GM23338 (cell line): ENCODE results near the gene PIK3CB. TPM values are rescaled to one million over a fixed set of nuclear protein-coding genes. Genes with fewer than 3 reads are reported as not detected.
A peak's percentile ranks its signal among the peaks of the same experiment; 100 is the strongest.

Experiments used
- ATAC-seq: fragments of 200-7000 bp; cut with Tn5 transposase; 3 replicates; pipeline ENCODE4 v1.9.1; 2020
- DNase-seq: peaks from one replicate; pipeline ENCODE4 v3.0.0-alpha.2; 2015; ENCODE audit warnings: low spot score
- H2AFZ ChIP-seq: fragments of 200-600 bp; sonication (generic); 2 replicates; pipeline ENCODE4 v1.8.0; 2016; ENCODE audit warnings: antibody characterized with exemption, mild to moderate bottlenecking, moderate library complexity
- H3F3A ChIP-seq: fragments of 200-600 bp; sonication (generic); replicated peaks from 2 replicates; pipeline ENCODE4 v1.8.0; 2017; ENCODE audit warnings: antibody characterized with exemption, mixed run types, low read depth
- H3K27ac ChIP-seq: fragments of 200-600 bp; sonication (generic); 2 replicates; pipeline ENCODE4 v1.6.1; 2016; ENCODE audit warnings: low read depth
- H3K27me3 ChIP-seq: fragments of 200-600 bp; sonication (generic); 2 replicates; pipeline ENCODE4 v1.8.0; 2016; ENCODE audit warnings: mild to moderate bottlenecking, mixed run types, moderate library complexity; ENCODE audit not compliant: insufficient read depth
- H3K36me3 ChIP-seq: fragments of 200-600 bp; sonication (generic); 2 replicates; pipeline ENCODE4 v1.8.0; 2016; ENCODE audit warnings: mild to moderate bottlenecking; ENCODE audit not compliant: insufficient read depth
- H3K4me1 ChIP-seq: fragments of 200-600 bp; sonication (generic); 2 replicates; pipeline ENCODE4 v1.8.0; 2016; ENCODE audit warnings: mild to moderate bottlenecking, moderate library complexity; ENCODE audit not compliant: insufficient read depth
- H3K4me2 ChIP-seq: fragments of 200-600 bp; sonication (generic); 2 replicates; pipeline ENCODE4 v1.7.1; 2017; ENCODE audit warnings: mixed run types
- H3K4me3 ChIP-seq: fragments of 200-600 bp; sonication (generic); 2 replicates; pipeline ENCODE4 v1.6.1; 2016; ENCODE audit warnings: mixed run types
- H3K79me2 ChIP-seq: fragments of 200-600 bp; sonication (generic); replicated peaks from 2 replicates; pipeline ENCODE4 v1.8.0; 2017; ENCODE audit warnings: mild to moderate bottlenecking; ENCODE audit not compliant: insufficient read depth
- H3K9me2 ChIP-seq: fragments of 200-600 bp; sonication (generic); 2 replicates; pipeline ENCODE4 v1.8.0; 2017; ENCODE audit not compliant: insufficient read depth
- H4K20me1 ChIP-seq: fragments of 200-600 bp; sonication (generic); replicated peaks from 2 replicates; pipeline ENCODE4 v1.8.0; 2017; ENCODE audit warnings: mild to moderate bottlenecking; ENCODE audit not compliant: insufficient read depth
- H3K27ac Mint-ChIP-seq: 2 replicates; pipeline ENCODE4 v1.8.0; 2020; ENCODE audit warnings: inconsistent platforms, mild to moderate bottlenecking, moderate library complexity, mixed read lengths
- H3K27me3 Mint-ChIP-seq: 3 replicates; pipeline ENCODE4 v1.8.0; 2022; ENCODE audit warnings: low read depth, mild to moderate bottlenecking, moderate library complexity, mixed read lengths, inconsistent platforms; ENCODE audit not compliant: insufficient read depth, poor library complexity
- H3K36me3 Mint-ChIP-seq: 3 replicates; pipeline ENCODE4 v1.8.0; 2021; ENCODE audit warnings: low read depth, mild to moderate bottlenecking, inconsistent platforms, moderate library complexity, mixed read lengths
- H3K4me1 Mint-ChIP-seq: 3 replicates; pipeline ENCODE4 v1.8.0; 2020; ENCODE audit warnings: mild to moderate bottlenecking, inconsistent platforms, mixed read lengths
- H3K4me3 Mint-ChIP-seq: 3 replicates; pipeline ENCODE4 v1.8.0; 2021; ENCODE audit warnings: moderate library complexity, mild to moderate bottlenecking, inconsistent platforms, mixed read lengths
- H3K9me3 Mint-ChIP-seq: 3 replicates; pipeline ENCODE4 v1.8.0; 2020; ENCODE audit warnings: moderate library complexity, mild to moderate bottlenecking, inconsistent platforms, mixed read lengths
- CREB1 ChIP-seq: fragments of 250-450 bp; sonication (Bioruptor Pico); IDR thresholded peaks from 2 replicates; pipeline ENCODE4 v1.5.0; 2020; ENCODE audit warnings: low read depth, mild to moderate bottlenecking, moderate library complexity
- EZH2phosphoT487 ChIP-seq: fragments of 200-600 bp; sonication (generic); IDR thresholded peaks from one replicate; pipeline ENCODE4 v1.8.1; 2018; ENCODE audit warnings: antibody characterized with exemption; ENCODE audit not compliant: unreplicated experiment
- JUNB ChIP-seq: IDR thresholded peaks from one replicate; pipeline ENCODE4 v1.6.1; 2016; ENCODE audit warnings: antibody characterized with exemption; ENCODE audit not compliant: unreplicated experiment
- NANOG ChIP-seq: IDR thresholded peaks from 2 replicates; pipeline ENCODE4 v1.6.1; 2016; ENCODE audit warnings: antibody characterized with exemption, borderline replicate concordance
- POLR2AphosphoS5 ChIP-seq: IDR thresholded peaks from 2 replicates; pipeline ENCODE4 v1.6.1; 2016; ENCODE audit warnings: antibody characterized with exemption, low read depth
- STAT1 ChIP-seq: IDR thresholded peaks from one replicate; pipeline ENCODE4 v1.6.1; 2016; ENCODE audit warnings: antibody characterized with exemption; ENCODE audit not compliant: unreplicated experiment
- ZNF114 ChIP-seq: fragments of 250-450 bp; sonication (Bioruptor Pico); IDR thresholded peaks from 2 replicates; pipeline ENCODE4 v1.5.0; 2020; ENCODE audit warnings: mild to moderate bottlenecking, moderate library complexity
- ZNF331 ChIP-seq: fragments of 250-450 bp; sonication (Bioruptor Pico); IDR thresholded peaks from 2 replicates; pipeline ENCODE4 v1.5.0; 2020; ENCODE audit warnings: low read depth, mild to moderate bottlenecking, moderate library complexity
- polyA plus RNA-seq: library from polyadenylated mRNA; unstranded; fragments of >200 nt; fragmentation: Nextera tagmentation; extraction: Ambion mirVana; gene quantifications from 2 replicates; pipeline ENCODE4 v1.2.1, GENCODE V29; 2016
- total RNA-seq: library from RNA; depleted of rRNA; stranded (reverse); fragments of >200 nt; shearing (Covaris generic); gene quantifications from 2 replicates; pipeline ENCODE4 v1.2.3, GENCODE V29; 2014
- TF ChIP-seq, protein P1 (sequence below): fragments of 250-450 bp; sonication (Bioruptor Pico); IDR thresholded peaks from 2 replicates; pipeline ENCODE4 v1.5.0; 2020; ENCODE audit warnings: mild to moderate bottlenecking, moderate library complexity
- TF ChIP-seq, protein P2 (sequence below): IDR thresholded peaks from one replicate; pipeline ENCODE4 v1.6.1; 2018; ENCODE audit warnings: antibody characterized with exemption; ENCODE audit not compliant: unreplicated experiment
- TF ChIP-seq, protein P3 (sequence below): IDR thresholded peaks from 2 replicates; pipeline ENCODE4 v1.6.1; 2016; ENCODE audit warnings: antibody characterized with exemption

The PIK3CB gene
- total and polyA plus RNA-seq, 2 experiments from 2014 or later: 13.3 to 32.4 TPM

DNA sequence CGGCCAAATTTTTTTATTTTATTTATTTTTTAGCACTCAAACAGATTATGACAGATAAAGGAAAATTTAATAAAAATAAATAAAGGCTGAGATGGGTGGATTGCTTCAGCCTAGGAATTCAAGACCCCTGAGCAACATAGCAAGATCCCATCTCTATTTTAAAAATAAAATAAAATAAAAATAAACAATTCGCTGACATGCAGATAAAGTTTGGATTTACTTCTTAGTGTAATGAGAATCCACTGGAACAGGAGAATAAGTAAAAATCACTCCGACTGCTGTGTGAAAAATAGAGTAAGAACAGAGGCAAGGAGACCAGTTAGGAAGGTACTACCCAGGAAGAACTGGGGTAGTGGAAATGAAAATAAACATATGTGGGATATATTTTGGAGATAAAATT is 5.6 kb downstream of the PIK3CB start:
- Mint-ChIP-seq H3K27me3 (peaks cover 2% of the 10 kb centered on the region), H3K4me3 (no peak overlapping the region)

DNA sequence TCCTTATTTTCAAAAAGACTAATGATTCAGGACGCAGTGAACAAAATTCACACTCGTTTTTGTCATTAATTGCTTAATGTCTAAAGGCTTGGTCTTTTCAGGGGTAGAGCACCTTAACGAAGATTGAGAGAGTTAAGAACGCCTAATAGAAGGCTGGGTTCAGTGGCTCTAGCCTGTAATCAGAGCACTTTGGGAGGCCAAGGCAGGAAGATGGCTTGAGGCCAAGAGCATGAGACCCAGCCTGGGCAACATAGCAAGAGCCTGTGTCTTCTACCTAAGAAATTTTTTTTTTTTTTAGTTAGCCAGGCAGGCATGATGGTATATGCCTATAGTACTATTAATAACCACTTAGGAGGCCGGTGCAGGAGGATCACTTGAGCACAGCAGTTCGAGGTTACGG is 7.5 kb downstream of the PIK3CB start:
- Histone ChIP-seq H3K27ac (no peak overlapping the region; the same call in 1 of the 2 replicates), H2AFZ (no peak overlapping the region), H4K20me1 (peaks cover 3% of the 10 kb centered on the region; the same call in 1 of the 2 replicates), H3K9me2 (no peaks in the 10 kb centered on the region), H3K27me3 (no peaks in the 10 kb centered on the region), H3F3A (peaks cover 5% of the 10 kb centered on the region), H3K4me3 (no peak overlapping the region), H3K4me1 (peaks cover 11% of the 10 kb centered on the region), H3K36me3 (no peaks in the 10 kb centered on the region), H3K4me2 (no peak overlapping the region), H3K79me2 (peaks cover 90% of the 10 kb centered on the region)
- Mint-ChIP-seq H3K9me3 (no peaks in the 10 kb centered on the region), H3K4me3 (no peak overlapping the region), H3K4me1 (peaks cover 16% of the 10 kb centered on the region), H3K27me3 (peaks cover 5% of the 10 kb centered on the region), H3K27ac (no peak overlapping the region), H3K36me3 (peaks cover 27% of the 10 kb centered on the region)
- DNase-seq: no peak
- no peak for ATAC-seq
- no peak for TF ChIP-seq STAT1
- TF ChIP-seq JUNB: no peak
- no peak for TF ChIP-seq ZNF331
- TF ChIP-seq CREB1 (CRISPR knock-in tag): no peak
- TF ChIP-seq, protein P1, sequence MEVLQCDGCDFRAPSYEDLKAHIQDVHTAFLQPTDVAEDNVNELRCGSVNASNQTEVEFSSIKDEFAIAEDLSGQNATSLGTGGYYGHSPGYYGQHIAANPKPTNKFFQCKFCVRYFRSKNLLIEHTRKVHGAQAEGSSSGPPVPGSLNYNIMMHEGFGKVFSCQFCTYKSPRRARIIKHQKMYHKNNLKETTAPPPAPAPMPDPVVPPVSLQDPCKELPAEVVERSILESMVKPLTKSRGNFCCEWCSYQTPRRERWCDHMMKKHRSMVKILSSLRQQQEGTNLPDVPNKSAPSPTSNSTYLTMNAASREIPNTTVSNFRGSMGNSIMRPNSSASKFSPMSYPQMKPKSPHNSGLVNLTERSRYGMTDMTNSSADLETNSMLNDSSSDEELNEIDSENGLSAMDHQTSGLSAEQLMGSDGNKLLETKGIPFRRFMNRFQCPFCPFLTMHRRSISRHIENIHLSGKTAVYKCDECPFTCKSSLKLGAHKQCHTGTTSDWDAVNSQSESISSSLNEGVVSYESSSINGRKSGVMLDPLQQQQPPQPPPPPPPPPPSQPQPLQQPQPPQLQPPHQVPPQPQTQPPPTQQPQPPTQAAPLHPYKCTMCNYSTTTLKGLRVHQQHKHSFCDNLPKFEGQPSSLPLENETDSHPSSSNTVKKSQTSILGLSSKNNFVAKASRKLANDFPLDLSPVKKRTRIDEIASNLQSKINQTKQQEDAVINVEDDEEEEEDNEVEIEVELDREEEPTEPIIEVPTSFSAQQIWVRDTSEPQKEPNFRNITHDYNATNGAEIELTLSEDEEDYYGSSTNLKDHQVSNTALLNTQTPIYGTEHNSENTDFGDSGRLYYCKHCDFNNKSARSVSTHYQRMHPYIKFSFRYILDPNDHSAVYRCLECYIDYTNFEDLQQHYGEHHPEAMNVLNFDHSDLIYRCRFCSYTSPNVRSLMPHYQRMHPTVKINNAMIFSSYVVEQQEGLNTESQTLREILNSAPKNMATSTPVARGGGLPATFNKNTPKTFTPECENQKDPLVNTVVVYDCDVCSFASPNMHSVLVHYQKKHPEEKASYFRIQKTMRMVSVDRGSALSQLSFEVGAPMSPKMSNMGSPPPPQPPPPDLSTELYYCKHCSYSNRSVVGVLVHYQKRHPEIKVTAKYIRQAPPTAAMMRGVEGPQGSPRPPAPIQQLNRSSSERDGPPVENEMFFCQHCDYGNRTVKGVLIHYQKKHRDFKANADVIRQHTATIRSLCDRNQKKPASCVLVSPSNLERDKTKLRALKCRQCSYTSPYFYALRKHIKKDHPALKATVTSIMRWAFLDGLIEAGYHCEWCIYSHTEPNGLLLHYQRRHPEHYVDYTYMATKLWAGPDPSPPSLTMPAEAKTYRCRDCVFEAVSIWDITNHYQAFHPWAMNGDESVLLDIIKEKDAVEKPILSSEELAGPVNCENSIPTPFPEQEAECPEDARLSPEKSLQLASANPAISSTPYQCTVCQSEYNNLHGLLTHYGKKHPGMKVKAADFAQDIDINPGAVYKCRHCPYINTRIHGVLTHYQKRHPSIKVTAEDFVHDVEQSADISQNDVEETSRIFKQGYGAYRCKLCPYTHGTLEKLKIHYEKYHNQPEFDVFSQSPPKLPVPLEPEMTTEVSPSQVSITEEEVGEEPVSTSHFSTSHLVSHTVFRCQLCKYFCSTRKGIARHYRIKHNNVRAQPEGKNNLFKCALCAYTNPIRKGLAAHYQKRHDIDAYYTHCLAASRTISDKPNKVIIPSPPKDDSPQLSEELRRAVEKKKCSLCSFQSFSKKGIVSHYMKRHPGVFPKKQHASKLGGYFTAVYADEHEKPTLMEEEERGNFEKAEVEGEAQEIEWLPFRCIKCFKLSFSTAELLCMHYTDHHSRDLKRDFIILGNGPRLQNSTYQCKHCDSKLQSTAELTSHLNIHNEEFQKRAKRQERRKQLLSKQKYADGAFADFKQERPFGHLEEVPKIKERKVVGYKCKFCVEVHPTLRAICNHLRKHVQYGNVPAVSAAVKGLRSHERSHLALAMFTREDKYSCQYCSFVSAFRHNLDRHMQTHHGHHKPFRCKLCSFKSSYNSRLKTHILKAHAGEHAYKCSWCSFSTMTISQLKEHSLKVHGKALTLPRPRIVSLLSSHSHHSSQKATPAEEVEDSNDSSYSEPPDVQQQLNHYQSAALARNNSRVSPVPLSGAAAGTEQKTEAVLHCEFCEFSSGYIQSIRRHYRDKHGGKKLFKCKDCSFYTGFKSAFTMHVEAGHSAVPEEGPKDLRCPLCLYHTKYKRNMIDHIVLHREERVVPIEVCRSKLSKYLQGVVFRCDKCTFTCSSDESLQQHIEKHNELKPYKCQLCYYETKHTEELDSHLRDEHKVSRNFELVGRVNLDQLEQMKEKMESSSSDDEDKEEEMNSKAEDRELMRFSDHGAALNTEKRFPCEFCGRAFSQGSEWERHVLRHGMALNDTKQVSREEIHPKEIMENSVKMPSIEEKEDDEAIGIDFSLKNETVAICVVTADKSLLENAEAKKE (CRISPR knock-in tag): no peak
- TF ChIP-seq ZNF114 (CRISPR knock-in tag): no peak

More for the DNA sequence above, 5.6 kb downstream of the PIK3CB start:
- peaks cover 99% of the 10 kb centered on the region for H3K79me2 ChIP-seq
- Mint-ChIP-seq H3K27ac (no peak overlapping the region), H3K9me3 (no peaks in the 10 kb centered on the region; the same call in 2 of the 3 replicates), H3K4me1 (peaks cover 22% of the 10 kb centered on the region), H3K36me3 (peaks cover 34% of the 10 kb centered on the region)
- no peaks in the 10 kb centered on the region for H3K9me2 ChIP-seq
- no peak overlapping the region for H3K4me2 ChIP-seq
- peak overlapping the region; percentile 27; the same call in 1 of the 2 replicates for H3K27ac ChIP-seq
- H3K4me1 ChIP-seq: peaks cover 19% of the 10 kb centered on the region
- H3K36me3 ChIP-seq: no peaks in the 10 kb centered on the region
- H3F3A ChIP-seq: peaks cover 9% of the 10 kb centered on the region
- H3K27me3 ChIP-seq: no peaks in the 10 kb centered on the region
- TF ChIP-seq, protein P2, sequence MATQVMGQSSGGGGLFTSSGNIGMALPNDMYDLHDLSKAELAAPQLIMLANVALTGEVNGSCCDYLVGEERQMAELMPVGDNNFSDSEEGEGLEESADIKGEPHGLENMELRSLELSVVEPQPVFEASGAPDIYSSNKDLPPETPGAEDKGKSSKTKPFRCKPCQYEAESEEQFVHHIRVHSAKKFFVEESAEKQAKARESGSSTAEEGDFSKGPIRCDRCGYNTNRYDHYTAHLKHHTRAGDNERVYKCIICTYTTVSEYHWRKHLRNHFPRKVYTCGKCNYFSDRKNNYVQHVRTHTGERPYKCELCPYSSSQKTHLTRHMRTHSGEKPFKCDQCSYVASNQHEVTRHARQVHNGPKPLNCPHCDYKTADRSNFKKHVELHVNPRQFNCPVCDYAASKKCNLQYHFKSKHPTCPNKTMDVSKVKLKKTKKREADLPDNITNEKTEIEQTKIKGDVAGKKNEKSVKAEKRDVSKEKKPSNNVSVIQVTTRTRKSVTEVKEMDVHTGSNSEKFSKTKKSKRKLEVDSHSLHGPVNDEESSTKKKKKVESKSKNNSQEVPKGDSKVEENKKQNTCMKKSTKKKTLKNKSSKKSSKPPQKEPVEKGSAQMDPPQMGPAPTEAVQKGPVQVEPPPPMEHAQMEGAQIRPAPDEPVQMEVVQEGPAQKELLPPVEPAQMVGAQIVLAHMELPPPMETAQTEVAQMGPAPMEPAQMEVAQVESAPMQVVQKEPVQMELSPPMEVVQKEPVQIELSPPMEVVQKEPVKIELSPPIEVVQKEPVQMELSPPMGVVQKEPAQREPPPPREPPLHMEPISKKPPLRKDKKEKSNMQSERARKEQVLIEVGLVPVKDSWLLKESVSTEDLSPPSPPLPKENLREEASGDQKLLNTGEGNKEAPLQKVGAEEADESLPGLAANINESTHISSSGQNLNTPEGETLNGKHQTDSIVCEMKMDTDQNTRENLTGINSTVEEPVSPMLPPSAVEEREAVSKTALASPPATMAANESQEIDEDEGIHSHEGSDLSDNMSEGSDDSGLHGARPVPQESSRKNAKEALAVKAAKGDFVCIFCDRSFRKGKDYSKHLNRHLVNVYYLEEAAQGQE: no peak
- TF ChIP-seq ZNF114 (CRISPR knock-in tag): no peak
- no peak for TF ChIP-seq NANOG
- TF ChIP-seq, protein P3, sequence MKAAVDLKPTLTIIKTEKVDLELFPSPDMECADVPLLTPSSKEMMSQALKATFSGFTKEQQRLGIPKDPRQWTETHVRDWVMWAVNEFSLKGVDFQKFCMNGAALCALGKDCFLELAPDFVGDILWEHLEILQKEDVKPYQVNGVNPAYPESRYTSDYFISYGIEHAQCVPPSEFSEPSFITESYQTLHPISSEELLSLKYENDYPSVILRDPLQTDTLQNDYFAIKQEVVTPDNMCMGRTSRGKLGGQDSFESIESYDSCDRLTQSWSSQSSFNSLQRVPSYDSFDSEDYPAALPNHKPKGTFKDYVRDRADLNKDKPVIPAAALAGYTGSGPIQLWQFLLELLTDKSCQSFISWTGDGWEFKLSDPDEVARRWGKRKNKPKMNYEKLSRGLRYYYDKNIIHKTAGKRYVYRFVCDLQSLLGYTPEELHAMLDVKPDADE: no peak
- TF ChIP-seq POLR2AphosphoS5: no peak
- no peak for TF ChIP-seq EZH2phosphoT487
- H2AFZ ChIP-seq: no peak overlapping the region
- peaks cover 3% of the 10 kb centered on the region; the same call in 1 of the 2 replicates for H4K20me1 ChIP-seq
- ATAC-seq (no peak), DNase-seq (no peak)
- H3K4me3 ChIP-seq: no peak overlapping the region
